ENCODE data around the gene FRA10AC1.

- TF ChIP-seq CTCF (IDR thresholded peaks at IDR 0.05): no peak
- no peak for TF ChIP-seq POLR2A (IDR thresholded peaks at IDR 0.05)
These were observed 20.8 kb upstream of the FRA10AC1 start for GRCh38 chr10:93723153-93723552.

All from transverse colon (tissue), 3 donors.